ENCODE results near the gene DCP1B. TPM values are rescaled to one million over a fixed set of nuclear protein-coding genes. Genes with fewer than 3 reads are reported as not detected.
A peak's percentile ranks its signal among the peaks of the same experiment; 100 is the strongest.

Gene DCP1B
- total RNA-seq, 2 donors from 2014 or later: 7.9 to 13.2 TPM

GRCh38 chr12:1934831-1935230 is 69.4 kb downstream of the DCP1B start:
- WGBS, 2 donors: 71 to 72% methylated on average over 12 of the region's 12 CpGs
- no peaks in the 10 kb centered on the region for H3K36me3 ChIP-seq (replicated peaks in 1 of 2; ENCODE audit: insufficient read depth in 1 of 2, low read depth in 2 of 2)

DNA sequence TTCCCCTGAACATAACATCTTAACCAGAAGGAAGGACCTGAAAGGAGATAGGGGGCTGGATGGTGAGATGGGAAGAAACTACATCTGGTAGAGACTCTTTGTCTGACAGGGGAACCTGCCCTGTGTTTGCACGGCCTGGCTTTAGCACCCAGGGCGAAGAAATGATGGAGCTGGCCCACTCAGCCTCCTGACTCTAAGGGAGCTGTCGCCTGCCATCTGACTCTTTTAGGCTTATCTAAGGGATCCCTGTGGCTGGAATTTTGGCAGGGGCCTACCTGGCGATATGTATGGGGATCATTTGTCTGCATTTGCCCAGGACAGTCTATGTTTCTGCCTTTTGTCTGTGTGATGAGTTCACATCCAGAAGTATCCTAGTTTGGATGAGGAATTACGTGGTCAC is 70.2 kb downstream of the DCP1B start:
- H3K27ac ChIP-seq: no peak overlapping the region
- H3K4me3 ChIP-seq: no peak overlapping the region
- H3K36me3 ChIP-seq (replicated peaks in 1 of 2; ENCODE audit: insufficient read depth in 1 of 2, low read depth in 2 of 2): no peaks in the 10 kb centered on the region
- peaks cover 29% of the 10 kb centered on the region for H3K4me1 ChIP-seq
- no peaks in the 10 kb centered on the region for H3K9me3 ChIP-seq
- no peak for TF ChIP-seq POLR2A (IDR thresholded peaks at IDR 0.05)
- TF ChIP-seq, protein P1, sequence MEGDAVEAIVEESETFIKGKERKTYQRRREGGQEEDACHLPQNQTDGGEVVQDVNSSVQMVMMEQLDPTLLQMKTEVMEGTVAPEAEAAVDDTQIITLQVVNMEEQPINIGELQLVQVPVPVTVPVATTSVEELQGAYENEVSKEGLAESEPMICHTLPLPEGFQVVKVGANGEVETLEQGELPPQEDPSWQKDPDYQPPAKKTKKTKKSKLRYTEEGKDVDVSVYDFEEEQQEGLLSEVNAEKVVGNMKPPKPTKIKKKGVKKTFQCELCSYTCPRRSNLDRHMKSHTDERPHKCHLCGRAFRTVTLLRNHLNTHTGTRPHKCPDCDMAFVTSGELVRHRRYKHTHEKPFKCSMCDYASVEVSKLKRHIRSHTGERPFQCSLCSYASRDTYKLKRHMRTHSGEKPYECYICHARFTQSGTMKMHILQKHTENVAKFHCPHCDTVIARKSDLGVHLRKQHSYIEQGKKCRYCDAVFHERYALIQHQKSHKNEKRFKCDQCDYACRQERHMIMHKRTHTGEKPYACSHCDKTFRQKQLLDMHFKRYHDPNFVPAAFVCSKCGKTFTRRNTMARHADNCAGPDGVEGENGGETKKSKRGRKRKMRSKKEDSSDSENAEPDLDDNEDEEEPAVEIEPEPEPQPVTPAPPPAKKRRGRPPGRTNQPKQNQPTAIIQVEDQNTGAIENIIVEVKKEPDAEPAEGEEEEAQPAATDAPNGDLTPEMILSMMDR (IDR thresholded peaks at IDR 0.05): no peak
- no peak for ATAC-seq
- no peak for DNase-seq
- intact Hi-C loops (cut with DNase I): loop anchor here (5.0 kb wide), 2 partner anchors 127 to 282 kb away; no protein-coding TSS in a partner anchor
- H3K27me3 ChIP-seq: no peaks in the 10 kb centered on the region
- WGBS, 2 donors: 73% methylated on average over 5 of the region's 5 CpGs

More at GRCh38 chr12:1934831-1935230, 69.4 kb downstream of the DCP1B start:
- TF ChIP-seq, protein P1 (IDR thresholded peaks at IDR 0.05): no peak
- TF ChIP-seq POLR2A (IDR thresholded peaks at IDR 0.05): no peak
- Histone ChIP-seq H3K4me3 (no peak overlapping the region), H3K9me3 (no peaks in the 10 kb centered on the region), H3K27ac (no peak overlapping the region), H3K4me1 (peaks cover 33% of the 10 kb centered on the region), H3K27me3 (no peaks in the 10 kb centered on the region)
- DNase-seq (no peak), ATAC-seq (no peak)
- intact Hi-C loops (cut with DNase I): loop anchor here (5.0 kb wide), 2 partner anchors 128 to 283 kb away; no protein-coding TSS in a partner anchor

DNA sequence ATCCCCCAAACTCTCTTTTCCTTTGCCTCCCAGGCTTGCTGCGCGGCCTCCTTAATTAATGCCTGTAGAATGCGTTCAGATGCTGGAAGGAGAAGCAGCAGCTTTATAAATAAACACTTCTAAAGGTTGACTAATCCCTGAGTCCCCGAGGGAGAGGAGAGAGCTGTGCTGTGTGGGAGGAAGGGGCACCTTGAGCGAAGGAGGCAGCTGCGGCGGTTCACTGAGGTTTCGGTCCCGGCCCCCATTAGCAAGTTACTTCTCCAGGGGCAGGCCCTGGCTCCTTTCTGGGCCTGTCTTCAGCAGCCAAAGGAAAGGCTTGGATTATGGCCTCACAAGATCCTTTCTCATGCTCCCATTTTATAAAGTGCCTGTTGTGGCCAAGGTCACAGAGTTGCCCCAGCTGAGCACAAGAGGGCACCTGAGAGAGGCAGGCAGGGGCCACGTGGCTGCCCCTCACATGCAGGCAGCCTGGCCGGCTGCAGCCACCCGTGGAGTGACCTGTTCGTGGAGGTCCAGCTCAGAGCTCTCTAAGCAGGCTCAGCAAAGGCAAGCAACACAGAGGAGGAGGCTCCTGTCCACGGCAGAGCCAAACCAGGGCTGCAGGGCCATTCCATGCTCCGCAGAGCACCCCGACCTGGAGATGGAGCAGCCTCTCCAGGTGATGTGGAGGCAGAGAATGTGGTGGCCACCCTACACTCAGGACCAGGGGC is 70.8 kb downstream of the DCP1B start:
- WGBS, 2 donors: 80 to 86% methylated on average over 9 to 16 of the region's 16 CpGs
- no peak overlapping the region for H3K27ac ChIP-seq
- DNase-seq (no peak), ATAC-seq (no peak)
- no peaks in the 10 kb centered on the region for H3K27me3 ChIP-seq
- TF ChIP-seq POLR2A (IDR thresholded peaks at IDR 0.05): no peak
- TF ChIP-seq, protein P1 (IDR thresholded peaks at IDR 0.05): no peak
- intact Hi-C loops (cut with DNase I): loop anchor here (5.0 kb wide), 2 partner anchors 126 to 281 kb away; no protein-coding TSS in a partner anchor
- H3K4me3 ChIP-seq: no peak overlapping the region
- H3K36me3 ChIP-seq (replicated peaks in 1 of 2; ENCODE audit: insufficient read depth in 1 of 2, low read depth in 2 of 2): no peaks in the 10 kb centered on the region
- H3K4me1 ChIP-seq: peaks cover 29% of the 10 kb centered on the region
- no peaks in the 10 kb centered on the region for H3K9me3 ChIP-seq

DNA sequence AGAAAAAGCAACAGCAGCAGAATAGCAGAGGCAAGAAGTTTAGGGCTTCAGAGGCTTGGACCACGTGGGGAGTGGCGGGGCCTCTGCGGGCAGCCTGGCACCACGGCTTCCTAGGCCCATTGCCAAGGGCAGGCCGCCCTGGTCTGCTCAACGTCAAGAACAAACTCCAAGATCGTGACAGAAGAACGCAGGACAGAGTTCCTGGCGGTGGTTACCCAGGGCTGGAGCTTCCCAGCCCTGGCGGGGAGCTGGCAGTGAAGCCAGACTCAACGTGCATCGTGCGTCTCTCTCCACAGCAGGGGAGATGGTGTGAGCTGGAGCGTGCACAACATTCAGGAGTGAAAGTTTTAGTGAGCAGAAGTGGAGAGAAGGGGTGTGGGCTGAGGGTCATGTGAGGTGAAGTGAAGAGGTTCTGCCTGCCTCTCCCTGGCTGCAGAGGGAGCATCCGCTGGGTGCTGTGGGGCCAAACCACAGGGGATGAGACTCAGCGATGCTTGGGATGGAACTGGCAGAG is 71.9 kb downstream of the DCP1B start:
- H3K4me3 ChIP-seq: no peak overlapping the region
- H3K9me3 ChIP-seq: no peaks in the 10 kb centered on the region
- H3K27ac ChIP-seq: no peak overlapping the region
- H3K27me3 ChIP-seq: no peaks in the 10 kb centered on the region
- peak in 2 of 4 donors; percentile 42 to 49 for DNase-seq
- ATAC-seq: no peak
- intact Hi-C loops (cut with DNase I): loop anchor here (5.0 kb wide), 2 partner anchors 125 to 280 kb away; no protein-coding TSS in a partner anchor
- peaks cover 26% of the 10 kb centered on the region for H3K4me1 ChIP-seq
- WGBS, 2 donors: 43 to 52% methylated on average over 16 of the region's 16 CpGs
- no peak for TF ChIP-seq POLR2A (IDR thresholded peaks at IDR 0.05)
- TF ChIP-seq, protein P1 (IDR thresholded peaks at IDR 0.05): no peak
- H3K36me3 ChIP-seq (replicated peaks in 1 of 2; ENCODE audit: insufficient read depth in 1 of 2, low read depth in 2 of 2): no peaks in the 10 kb centered on the region
